GM18502 (cell line): ENCODE measurements around the gene HNRNPUL1.

ENCODE experiments used
- ATAC-seq: cut with Tn5 transposase; IDR thresholded peaks from one replicate; pipeline ENCODE4 v1.9.1; 2021; ENCODE audit warnings: mild to moderate bottlenecking; ENCODE audit not compliant: unreplicated experiment, poor library complexity

Gene HNRNPUL1

DNA sequence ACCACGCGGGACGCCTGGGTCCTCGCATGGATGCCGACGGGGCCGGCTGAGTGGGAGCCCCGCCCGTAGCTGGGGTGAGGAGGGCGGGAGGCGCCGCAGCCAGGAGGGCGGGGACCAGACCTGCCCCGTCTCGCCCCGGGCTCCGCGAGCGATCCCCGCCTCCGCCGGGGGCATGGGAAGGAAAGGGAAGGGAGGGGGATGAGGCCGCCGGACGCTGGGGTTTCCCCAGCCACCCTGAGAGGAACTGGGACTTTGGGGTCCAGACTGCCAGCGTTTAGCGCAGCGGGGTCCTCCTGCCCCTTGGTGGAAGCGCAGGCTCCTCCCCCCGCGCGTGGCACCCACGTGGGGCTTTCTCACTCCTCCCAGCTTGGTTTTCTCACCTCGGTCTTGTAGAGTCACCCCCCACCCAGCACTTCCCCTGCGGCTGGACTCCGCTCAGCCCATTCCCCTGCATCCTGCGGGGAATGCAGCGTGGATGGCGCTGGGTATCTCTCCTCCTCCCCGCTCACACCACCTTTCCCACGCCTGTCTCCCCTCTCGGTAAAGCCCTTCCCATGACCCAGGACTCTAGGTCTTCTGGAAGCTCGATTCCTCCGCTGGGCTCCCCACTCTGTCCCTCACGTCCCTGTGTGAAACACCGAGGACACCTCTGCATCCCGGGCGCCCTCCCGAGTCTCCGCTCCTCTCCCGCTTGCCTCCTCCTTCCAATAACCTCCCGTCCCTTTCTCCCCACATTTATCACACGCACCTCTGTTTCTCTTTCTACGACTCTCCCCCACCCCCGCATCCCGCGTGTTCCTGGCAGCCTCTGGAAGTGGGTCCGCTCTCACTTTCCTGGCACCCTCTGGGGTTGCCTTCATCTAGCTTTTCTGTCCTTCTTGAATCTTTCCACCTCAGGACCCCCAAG, 87.4 kb downstream of the HNRNPUL1 start:
- ATAC-seq: peak; percentile 44

GRCh38 chr19:41352279-41352608, 88.1 kb downstream of the HNRNPUL1 start:
- ATAC-seq: no peak

DNA sequence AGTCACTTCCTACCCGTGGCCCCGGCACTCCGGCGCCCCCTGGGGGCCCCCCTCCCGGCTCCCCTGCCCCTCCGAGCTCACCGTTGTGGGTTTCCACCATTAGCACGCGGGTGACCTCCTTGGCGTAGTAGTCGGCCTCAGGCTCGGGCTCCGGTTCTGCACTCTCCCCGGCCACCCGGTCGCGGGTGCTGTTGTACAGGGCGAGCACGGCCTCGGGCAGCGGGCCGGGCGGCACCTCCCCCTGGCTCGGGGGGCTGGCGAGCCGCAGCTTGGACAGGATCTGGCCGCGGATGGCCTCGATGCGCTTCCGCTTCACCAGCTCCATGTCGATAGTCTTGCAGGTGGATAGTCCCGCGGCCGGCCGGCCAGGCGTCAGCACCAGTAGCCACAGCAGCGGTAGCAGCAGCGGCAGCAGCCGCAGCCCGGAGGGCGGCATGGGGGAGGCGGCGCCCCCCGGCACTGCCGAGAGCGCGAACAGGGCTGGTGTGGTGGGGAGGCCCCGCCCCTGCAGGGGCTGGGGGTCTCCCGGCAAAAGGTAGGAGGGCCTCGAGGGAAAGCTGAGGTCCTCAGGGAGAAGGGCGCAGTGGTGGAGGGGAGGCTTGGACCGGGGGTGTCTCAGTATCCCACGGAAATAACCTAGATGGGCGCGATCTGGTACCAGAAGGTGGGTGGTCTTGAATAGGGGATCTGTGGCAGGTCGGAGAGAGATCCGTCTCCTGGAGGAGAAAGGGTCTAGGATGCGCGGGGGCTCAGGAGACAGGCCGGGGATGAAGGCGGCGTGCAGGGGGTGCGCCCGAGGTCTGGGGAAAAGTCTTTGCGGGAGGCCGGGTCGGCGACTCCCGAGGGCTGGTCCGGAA, 88.7 kb downstream of the HNRNPUL1 start:
- ATAC-seq: peak; percentile 24

DNA sequence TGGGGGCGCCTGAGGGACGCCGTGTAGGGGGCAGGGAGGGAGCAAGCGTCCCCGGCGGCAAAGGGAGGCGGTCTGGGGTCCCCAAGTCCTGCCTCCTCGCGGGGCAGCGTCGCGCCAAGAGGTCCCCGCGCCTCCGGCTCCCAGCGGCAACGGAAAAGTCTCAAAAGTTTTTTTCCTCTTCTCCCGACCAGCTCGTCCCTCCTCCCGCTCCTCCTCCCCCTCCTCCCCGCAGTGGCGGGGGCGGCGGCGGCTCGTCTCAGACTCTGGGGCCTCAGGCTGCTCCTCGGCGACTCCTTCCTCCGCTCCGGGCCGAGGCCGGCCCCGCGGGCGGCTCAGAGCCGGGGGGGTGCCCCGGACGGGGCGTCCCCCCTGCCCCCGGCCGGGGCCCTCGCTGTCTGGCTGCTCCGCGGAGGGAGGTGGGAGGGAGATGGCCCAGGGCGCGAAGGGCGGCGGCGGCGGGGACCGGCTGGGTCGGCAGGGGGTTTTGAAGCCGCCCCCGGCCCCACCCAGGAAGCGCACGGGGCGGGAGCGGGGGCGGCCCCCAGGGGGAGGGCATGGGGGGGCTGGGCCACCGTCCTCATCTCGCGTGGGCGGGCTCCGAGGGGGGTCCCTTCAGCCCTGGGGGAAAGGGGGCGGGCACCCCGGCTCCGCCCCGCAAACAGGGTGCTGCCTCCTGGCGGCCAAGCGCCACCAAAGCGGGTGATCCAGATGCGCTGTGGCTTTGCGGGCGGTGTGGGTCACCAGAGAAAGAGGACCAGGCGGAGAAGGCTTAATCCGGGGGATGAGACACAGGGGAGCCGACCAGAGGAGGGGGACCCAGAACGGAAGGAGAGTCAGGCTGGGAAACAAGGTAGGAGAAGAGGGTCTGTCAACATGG, 89.5 kb downstream of the HNRNPUL1 start, which contains the start of gene TGFB1:
TSS of gene TGFB1 (minus strand) at position 457 of the 877 bp plus-strand sequence. CDS start 878 bp downstream, outside the sequence.
- peak; percentile 47 for ATAC-seq

GRCh38 chr19:41354343-41354953, 90.3 kb downstream of the HNRNPUL1 start:
- ATAC-seq: no peak

GRCh38 chr19:41355035-41355434, 90.9 kb downstream of the HNRNPUL1 start:
- no peak for ATAC-seq

GRCh38 chr19:41355802-41356201, 91.6 kb downstream of the HNRNPUL1 start:
- no peak for ATAC-seq

- no peak for ATAC-seq
Measured at GRCh38 chr19:41356984-41357739, 93.0 kb downstream of the HNRNPUL1 start.
